ENCODE results near the gene MOGAT2.

MOGAT2 gene

GRCh38 chr11:75781831-75782230, 64.2 kb downstream of the MOGAT2 start:
- no peak for DNase-seq
